ENCODE results near the gene ADRB2. TPM values are rescaled to one million over a fixed set of nuclear protein-coding genes. Genes with fewer than 3 reads are reported as not detected.
"Not testable (repeated sequence)": the region's sequence is repeated elsewhere in the genome, so short reads cannot be mapped to it uniquely, and the experiment has no call there.

Gene ADRB2
- total RNA-seq, 2 experiments from 2014 or later = 0.09 TPM; not detected in 1

DNA sequence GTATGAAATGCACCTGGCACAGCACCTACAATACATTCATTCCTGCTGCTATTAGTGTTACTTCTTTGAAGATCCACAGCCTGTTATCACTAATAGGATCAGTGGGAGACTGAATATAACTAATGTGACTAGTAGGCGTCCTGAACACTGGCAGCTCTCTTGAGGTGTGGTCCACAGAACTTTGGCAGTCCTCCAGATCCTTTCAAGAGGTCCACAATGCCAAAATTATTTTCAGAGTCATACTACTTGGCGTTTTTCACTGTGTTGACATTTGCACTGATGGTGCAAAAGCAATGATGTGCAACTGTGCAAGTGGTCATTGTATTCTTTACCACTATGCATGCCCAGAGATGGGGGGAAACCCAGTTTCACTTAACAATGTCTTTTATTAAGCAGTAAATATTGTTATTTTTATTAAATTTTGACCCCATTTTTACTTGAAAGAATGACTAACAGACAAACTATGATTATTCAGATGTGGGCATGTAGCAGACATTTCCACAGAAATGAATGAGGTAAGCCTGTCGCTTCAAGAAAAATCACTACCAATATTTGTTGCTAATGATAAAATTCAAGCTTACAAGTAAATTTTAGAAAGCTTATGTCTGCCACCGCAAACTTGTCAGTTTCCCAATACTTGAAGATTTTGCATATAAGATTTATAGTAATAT lies 48.9 kb downstream of the ADRB2 start:
- POLR2A ChIA-PET = no interaction called here
- no peak overlapping the region for H3K27ac Mint-ChIP-seq
- no peak for ATAC-seq

DNA sequence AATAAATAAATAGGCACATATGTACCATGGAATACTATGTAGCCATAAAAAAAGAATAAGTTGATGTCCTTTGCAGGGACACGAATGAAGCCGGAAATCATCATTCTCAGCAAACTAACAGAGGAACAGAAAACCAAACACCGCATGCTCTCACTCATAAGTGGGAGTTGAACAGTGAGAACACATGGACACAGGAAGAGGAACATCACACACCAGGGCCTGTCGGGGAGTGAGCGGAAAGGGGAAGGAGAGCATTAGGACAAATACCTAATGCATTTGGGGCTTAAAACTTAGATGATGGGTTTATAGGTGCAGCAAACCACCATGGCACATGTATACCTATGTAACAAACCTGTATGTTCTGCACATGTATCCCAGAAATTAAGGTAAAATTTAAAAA lies 51.0 kb downstream of the ADRB2 start:
- H3K9me3 Mint-ChIP-seq (ENCODE audit: low read depth); H3K27ac Mint-ChIP-seq; H3K27me3 Mint-ChIP-seq; ATAC-seq; DNase-seq; POLR2A ChIA-PET; intact Hi-C loops (cut with DNase I, micrococcal nuclease); H3K36me3 Mint-ChIP-seq (ENCODE audit: low read depth); H3K4me3 Mint-ChIP-seq; CTCF ChIA-PET; H3K4me1 Mint-ChIP-seq: not testable (repeated sequence)

More for the DNA sequence above, 48.9 kb downstream of the ADRB2 start:
- peaks cover 6% of the 10 kb centered on the region for H3K27me3 Mint-ChIP-seq
- intact Hi-C loops (cut with DNase I, micrococcal nuclease) = no loop called here
- H3K4me3 Mint-ChIP-seq = no peak overlapping the region
- no peaks in the 10 kb centered on the region for H3K4me1 Mint-ChIP-seq
- H3K36me3 Mint-ChIP-seq (ENCODE audit: low read depth) = no peaks in the 10 kb centered on the region
- DNase-seq = no peak
- H3K9me3 Mint-ChIP-seq (ENCODE audit: low read depth) = no peaks in the 10 kb centered on the region
- CTCF ChIA-PET = interaction anchor here (0.8 kb wide), 1 partner anchor 131 kb away, joined by 3 read pairs; no protein-coding TSS in a partner anchor

Other genes with a start within 250 kb of the ADRB2 start
- not detected for gene HTR4, start 172.1 kb upstream of the ADRB2 start, total RNA-seq
- gene SH3TC2, start 236.5 kb downstream of the ADRB2 start, total RNA-seq = not detected